HepG2 (cell line): Measurements from ENCODE around the gene TNS1. TPM values are rescaled to one million over a fixed set of nuclear protein-coding genes. Genes with fewer than 3 reads are reported as not detected.

Source experiments
- ATAC-seq: fragments of 200-7000 bp; cut with Tn5 transposase; 3 replicates; pipeline ENCODE4 v1.9.1; 2020; ENCODE audit warnings: mild to moderate bottlenecking, moderate library complexity
- BruUV-seq: library from RNA; stranded (reverse); fragments of 400-500 nt; replicated peaks from 2 replicates; lab custom pipeline; 2021; lab: Mats Ljungman, UMichigan
- CTCF ChIA-PET: fragments of 300-600 bp; formaldehyde crosslinking; extraction: SDS; loops from one replicate; lab custom pipeline; 2021; ENCODE audit warnings: low total read pairs, inconsistent platforms, low intra/inter-chr PET ratio; lab: Yijun Ruan, JAX
- POLR2A ChIA-PET: fragments of 350-600 bp; sonication (Branson Sonifier 250); formaldehyde crosslinking; loops from one replicate; lab custom pipeline; 2020; ENCODE audit warnings: antibody characterized with exemption, inconsistent platforms; lab: Yijun Ruan, JAX
- DNase-seq: peaks from one replicate; pipeline ENCODE4 v3.0.0-alpha.2; 2015; ENCODE audit warnings: low spot score
- FAIRE-seq: peaks from 3 replicates; lab custom pipeline; 2011; peaks lifted over from hg19 to GRCh38; lab: Jason Lieb, UNC
- H2AFZ ChIP-seq: one replicate; pipeline ENCODE4 v1.6.1; 2011; ENCODE audit warnings: low read length, inconsistent platforms
- H3K27ac ChIP-seq: fragments of 300-600 bp; 3 replicates; pipeline ENCODE4 v1.8.0; 2011; ENCODE audit warnings: mixed run types, mild to moderate bottlenecking, mixed read lengths, low read length, inconsistent platforms; ENCODE audit not compliant: insufficient read depth; ENCODE audit errors: extremely low read length
- H3K27me3 ChIP-seq, 2 experiments: fragments of 200-600 bp in 1 of 2; 2 replicates in 1 of 2; 3 replicates in 1 of 2; pipeline versions ENCODE4 v1.6.0 to v1.8.0; 2011; ENCODE audit warnings: low read length in 2 of 2, mild to moderate bottlenecking in 2 of 2, moderate library complexity in 2 of 2, inconsistent platforms in 1 of 2; ENCODE audit not compliant: insufficient read depth in 2 of 2, control insufficient read depth in 1 of 2
- H3K36me3 ChIP-seq, 2 experiments: fragments of 200-600 bp in 1 of 2; replicated peaks in 1 of 2; 2 replicates in 1 of 2; 3 replicates in 1 of 2; pipeline versions ENCODE4 v1.5.1 to v1.8.0; 2011; ENCODE audit warnings: low read length in 2 of 2, inconsistent platforms in 1 of 2; ENCODE audit not compliant: insufficient read depth in 2 of 2, control insufficient read depth in 1 of 2
- H3K4me1 ChIP-seq: 2 replicates; pipeline ENCODE4 v1.5.1; 2012; ENCODE audit warnings: low read length, inconsistent platforms; ENCODE audit not compliant: insufficient read depth
- H3K4me2 ChIP-seq: 2 replicates; pipeline ENCODE4 v1.6.0; 2011; ENCODE audit warnings: low read depth, low read length, inconsistent platforms
- H3K4me3 ChIP-seq, 3 experiments: fragments of 200-600 bp in 1 of 3; sonication (generic), shearing (Covaris generic) in 1 of 3; replicated peaks in 1 of 3; 2 replicates each; pipeline ENCODE4 v1.5.1; 2011 to 2016; ENCODE audit warnings: low read length in 3 of 3, inconsistent platforms in 2 of 3, low read depth in 2 of 3, mild to moderate bottlenecking in 2 of 3, control low read depth in 1 of 3, mixed read lengths in 1 of 3; ENCODE audit not compliant: insufficient read depth in 1 of 3
- H3K79me2 ChIP-seq: one replicate; pipeline ENCODE4 v1.6.1; 2011; ENCODE audit warnings: low read length, inconsistent platforms; ENCODE audit not compliant: insufficient read depth
- H3K9ac ChIP-seq: 2 replicates; pipeline ENCODE4 v1.6.0; 2011; ENCODE audit warnings: mild to moderate bottlenecking, low read depth, low read length, inconsistent platforms; ENCODE audit not compliant: insufficient read depth
- H3K9me3 ChIP-seq: 2 replicates; pipeline ENCODE4 v1.5.1; 2012; ENCODE audit warnings: mild to moderate bottlenecking, low read length
- H4K20me1 ChIP-seq: 2 replicates; pipeline ENCODE4 v1.6.0; 2011; ENCODE audit warnings: inconsistent platforms, mild to moderate bottlenecking, low read length, moderate library complexity; ENCODE audit not compliant: insufficient read depth
- ARID5B ChIP-seq: IDR thresholded peaks from 2 replicates; pipeline ENCODE4 v1.4.0; 2020; ENCODE audit warnings: mild to moderate bottlenecking, missing genetic modification reagents
- XBP1 ChIP-seq: sonication (generic); formaldehyde crosslinking; IDR thresholded peaks from 2 replicates; pipeline ENCODE4 v1.5.0; 2020; ENCODE audit warnings: missing genetic modification reagents
- ZFP36 ChIP-seq: fragments of 150-350 bp; IDR thresholded peaks from 2 replicates; pipeline ENCODE4 v1.6.1; 2018; ENCODE audit warnings: borderline replicate concordance, low read length, low read depth; ENCODE audit not compliant: partially characterized antibody
- ZNF660 ChIP-seq: sonication (generic); formaldehyde crosslinking; IDR thresholded peaks from 2 replicates; pipeline ENCODE4 v1.5.1; 2020; ENCODE audit warnings: mild to moderate bottlenecking, low read depth, missing genetic modification reagents, borderline replicate concordance
- WGBS: methylation state at CpG from one replicate; pipeline ENCODE4 v1.1.6; 2017; ENCODE audit warnings: low lambda C conversion rate; 5-methylcytosine and 5-hydroxymethylcytosine counted together
- in situ Hi-C: cut with HindIII; loops from 2 replicates; pipeline ENCODE4 v1.10.0; 2017; ENCODE audit warnings: low pct_unique_long_range_greater_than_20kb; ENCODE audit not compliant: extremely low pct_ligation_motif_present
- intact Hi-C: fragments of 100-400 bp; cut with micrococcal nuclease; formaldehyde crosslinking; loops from one replicate; pipeline ENCODE4 v1.10.0; 2022; ENCODE audit not compliant: unreplicated experiment
- polyA plus RNA-seq, 8 experiments: library from polyadenylated mRNA; depleted of rRNA in 3 of 8; stranded (reverse) in 7 of 8; unstranded in 1 of 8; fragments of >200 nt; fragmentation: Illumina TruSeq in 4 of 8; extraction: Trizol in 4 of 8; gene quantifications; 2 replicates each; pipeline versions ENCODE4 v1.2.1 to v1.2.3, GENCODE V29; 2011 to 2016; ENCODE audit warnings: low read depth in 4 of 8, missing spikeins in 1 of 8, mixed read lengths in 1 of 8; ENCODE audit not compliant: insufficient read depth in 1 of 8
- total RNA-seq, 5 experiments: library from RNA; depleted of rRNA; stranded (reverse); fragments of >200 nt; fragmentation: Illumina TruSeq; extraction: Trizol; gene quantifications; 2 replicates each; pipeline ENCODE4 v1.2.3, GENCODE V29; 2016; ENCODE audit warnings: low read depth in 1 of 5

Gene TNS1
- total and polyA plus RNA-seq, 2 of the 13 experiments (the other 11 are each of a cell fraction or from before 2014, with no cell fraction given) = 1.9 to 118 TPM

GRCh38 chr2:217933617-217933993 lies 69.2 kb downstream of the TNS1 start:
- Histone ChIP-seq H2AFZ (no peak overlapping the region), H3K9me3 (no peaks in the 10 kb centered on the region), H3K36me3 (no peaks in the 10 kb centered on the region; a peak in 2 of 5 replicates), H3K4me1 (peaks cover 87% of the 10 kb centered on the region), H3K9ac (no peak overlapping the region), H3K27ac (no peak overlapping the region), H3K4me2 (no peak overlapping the region), H3K79me2 (peaks cover 5% of the 10 kb centered on the region)
- intact Hi-C loops (no loop called here), in situ Hi-C loops (no loop called here)
- FAIRE-seq = no peak
- ChIA-PET POLR2A (no interaction called here), CTCF (no interaction called here)
- 69% methylated on average over 3 of the region's 3 CpGs for WGBS
- DNase-seq = no peak
- no TSS peak for BruUV-seq
- no peak for TF ChIP-seq ZFP36
- TF ChIP-seq XBP1 (CRISPR knock-in tag) = no peak
- no peak for TF ChIP-seq ARID5B (CRISPR knock-in tag)
- TF ChIP-seq ZNF660 (CRISPR knock-in tag) = no peak
- TF ChIP-seq, all 625 proteins: peak for 0
- ATAC-seq = no peak
- Histone ChIP-seq H3K27me3 (no peaks in the 10 kb centered on the region; a peak in 1 of 5 replicates), H4K20me1 (peaks cover 83% of the 10 kb centered on the region; the same call in 1 of the 2 replicates), H3K4me3 (no peak overlapping the region)
